ENCODE data around the gene ADIG.

GRCh38 chr20:38620441-38620840, 39.4 kb downstream of the ADIG start:
- no peak for TF ChIP-seq POLR2A (IDR thresholded peaks at IDR 0.05)
- no peak for TF ChIP-seq CTCF (IDR thresholded peaks at IDR 0.05)
- no peak for TF ChIP-seq POLR2AphosphoS5 (IDR thresholded peaks at IDR 0.05)
- TF ChIP-seq EP300 (IDR thresholded peaks at IDR 0.05) = no peak

Data from suprapubic skin (tissue), 4 donors.